ENCODE data around the gene BHLHE23.
"Not testable (repeated sequence)": the region's sequence is repeated elsewhere in the genome, so short reads cannot be mapped to it uniquely, and the experiment has no call there.

BHLHE23 gene

DNA sequence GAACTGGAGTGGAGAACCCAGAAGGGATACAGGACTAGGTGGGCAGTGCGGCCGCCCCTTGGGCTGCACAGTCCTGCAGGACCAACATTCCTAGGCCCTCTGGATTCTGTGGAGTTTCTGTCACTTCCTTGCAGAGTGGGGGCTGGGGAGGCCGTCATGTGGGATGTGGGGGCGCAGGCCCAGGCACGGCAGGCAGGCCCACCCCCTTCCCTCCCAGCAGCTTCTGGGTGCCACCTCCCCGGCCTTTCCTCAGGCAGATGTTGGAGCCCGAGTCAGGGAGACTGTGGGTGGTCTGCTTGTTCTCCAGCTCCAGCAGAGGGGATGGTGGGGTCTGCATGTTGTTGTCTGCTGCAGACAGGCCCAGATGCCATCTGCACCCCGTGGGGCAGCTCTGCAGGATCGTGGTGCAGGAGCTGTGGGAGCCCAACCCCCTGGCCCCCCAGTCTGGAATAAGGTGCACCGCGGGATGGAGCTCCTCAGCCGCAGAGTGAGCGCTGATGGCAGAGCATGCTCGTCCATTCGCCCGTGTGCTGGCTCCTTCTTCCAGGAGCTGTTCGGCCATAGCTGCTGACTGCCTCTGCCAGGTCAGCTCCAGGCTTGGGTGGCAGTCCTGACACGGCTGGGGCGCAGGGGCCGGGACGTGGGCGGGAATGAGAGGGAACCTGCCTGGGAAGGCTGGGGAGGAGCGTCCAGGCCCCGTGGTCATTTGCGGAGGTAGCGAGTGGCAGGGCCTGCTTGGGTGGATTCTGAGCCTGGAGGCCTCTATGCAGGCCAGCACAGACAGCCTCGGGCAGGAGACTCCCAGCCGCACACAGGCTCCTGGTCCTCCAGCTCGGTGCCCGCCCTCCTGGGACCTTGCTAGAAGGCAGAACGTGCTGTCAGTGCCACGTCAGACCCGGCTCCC, 36.2 kb downstream of the BHLHE23 start:
- no peak for ATAC-seq

DNA sequence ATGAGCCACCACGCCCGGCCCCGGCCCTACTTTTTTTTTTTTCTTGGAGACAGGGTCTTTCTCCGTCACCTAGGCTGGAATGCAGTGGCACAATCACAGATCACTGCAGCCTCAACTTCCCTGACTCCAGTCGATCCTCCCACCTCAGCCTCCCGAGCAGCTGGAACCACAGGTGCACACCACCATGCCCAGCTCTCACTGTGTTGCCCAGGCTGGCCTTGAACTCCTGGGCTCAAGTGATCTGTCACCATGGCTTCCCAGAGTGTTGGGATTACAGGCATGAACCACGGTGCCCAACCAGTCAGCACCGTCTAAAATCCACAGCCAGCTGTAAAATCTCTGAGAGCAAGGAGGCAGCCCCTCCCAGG, 36.8 kb downstream of the BHLHE23 start:
- ATAC-seq, result no peak

- no peak for ATAC-seq
These were observed 37.5 kb downstream of the BHLHE23 start for GRCh38 chr20:62969179-62969760.

DNA sequence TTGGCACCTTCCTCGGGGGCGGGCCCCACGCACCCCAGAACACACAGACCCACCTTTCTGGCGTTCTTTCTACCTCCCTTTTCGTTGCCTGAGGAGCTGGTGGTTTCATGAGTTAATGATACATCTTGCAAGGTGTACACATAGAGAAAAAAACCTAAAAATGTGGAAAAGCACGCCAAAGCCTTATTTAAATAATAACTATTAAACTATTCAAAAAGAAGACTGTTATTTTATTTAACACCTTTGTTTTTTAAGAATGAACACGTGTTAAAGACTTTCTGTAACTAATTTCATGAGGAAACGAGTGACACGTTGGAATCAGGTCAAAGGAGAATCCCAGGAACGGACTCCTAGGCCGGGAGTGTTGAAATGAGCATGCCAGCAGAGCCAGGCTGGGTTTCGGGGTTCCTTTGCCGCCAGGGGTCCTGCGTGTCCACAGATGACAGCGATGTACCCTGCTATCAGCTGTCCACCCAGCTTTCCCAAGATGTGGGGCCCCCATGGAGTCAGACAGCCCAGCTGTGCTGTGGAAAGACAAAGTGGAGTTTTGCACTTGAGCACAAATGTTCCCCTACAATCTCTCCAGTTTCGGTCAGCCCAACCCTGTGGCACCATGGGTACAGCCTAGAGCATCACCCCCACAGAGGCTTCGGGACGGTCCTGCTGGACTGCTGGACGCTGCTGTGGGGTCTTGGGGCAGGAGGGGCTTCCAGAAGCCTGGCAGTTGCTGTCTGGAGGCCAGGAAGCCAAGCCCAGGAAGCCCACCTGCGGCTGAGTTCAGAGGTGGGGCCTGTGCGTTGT, 38.2 kb downstream of the BHLHE23 start:
- no peak for ATAC-seq

GRCh38 chr20:62967628-62968351, 39.0 kb downstream of the BHLHE23 start:
- ATAC-seq, result no peak

- ATAC-seq, result no peak
These were observed 39.6 kb downstream of the BHLHE23 start for GRCh38 chr20:62967149-62967501.

DNA sequence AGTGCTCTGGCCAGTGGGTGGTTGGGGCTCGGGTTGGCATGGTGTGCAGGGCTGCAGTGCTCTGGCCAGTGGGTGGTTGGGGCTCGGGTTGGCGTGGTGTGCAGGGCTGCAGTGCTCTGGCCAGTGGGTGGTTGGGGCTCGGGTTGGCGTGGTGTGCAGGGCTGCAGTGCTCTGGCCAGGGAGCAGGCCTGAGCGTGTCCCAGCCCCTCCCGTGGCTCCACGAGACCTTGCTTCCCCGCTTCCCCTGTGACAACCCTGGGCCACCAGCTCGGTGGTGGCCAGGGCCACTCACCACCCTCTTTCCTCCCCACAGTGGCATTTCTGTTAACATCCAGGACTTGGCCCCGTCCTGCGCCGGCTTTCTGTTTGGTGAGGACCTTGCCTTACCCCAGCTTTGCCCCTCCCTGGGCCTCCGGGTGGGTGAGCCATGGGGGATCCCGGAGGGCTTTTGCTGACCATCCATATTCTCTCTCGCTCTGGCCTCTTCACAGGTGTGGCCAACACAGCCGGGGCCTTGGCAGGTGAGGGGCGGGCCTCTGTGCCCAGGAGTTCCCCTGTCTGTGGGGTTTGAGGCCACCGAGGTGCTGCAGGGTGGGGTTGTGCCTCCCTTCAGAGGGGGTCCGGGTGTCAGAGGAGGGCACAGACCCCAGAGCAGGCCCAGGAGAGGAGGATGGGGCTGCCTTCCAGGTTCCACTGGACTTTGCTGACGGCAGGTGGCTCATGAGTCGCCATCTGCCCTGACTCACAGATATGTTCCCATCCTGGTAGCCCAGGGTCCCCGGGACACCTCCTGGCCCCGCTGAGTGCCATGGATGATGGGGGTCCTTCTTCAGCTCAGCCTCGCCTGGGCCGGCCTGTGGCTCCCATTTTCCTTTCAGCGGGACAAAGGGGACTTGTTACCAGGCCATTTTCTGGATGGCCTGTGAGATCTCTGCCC, 40.3 kb downstream of the BHLHE23 start:
- ATAC-seq, result no peak

DNA sequence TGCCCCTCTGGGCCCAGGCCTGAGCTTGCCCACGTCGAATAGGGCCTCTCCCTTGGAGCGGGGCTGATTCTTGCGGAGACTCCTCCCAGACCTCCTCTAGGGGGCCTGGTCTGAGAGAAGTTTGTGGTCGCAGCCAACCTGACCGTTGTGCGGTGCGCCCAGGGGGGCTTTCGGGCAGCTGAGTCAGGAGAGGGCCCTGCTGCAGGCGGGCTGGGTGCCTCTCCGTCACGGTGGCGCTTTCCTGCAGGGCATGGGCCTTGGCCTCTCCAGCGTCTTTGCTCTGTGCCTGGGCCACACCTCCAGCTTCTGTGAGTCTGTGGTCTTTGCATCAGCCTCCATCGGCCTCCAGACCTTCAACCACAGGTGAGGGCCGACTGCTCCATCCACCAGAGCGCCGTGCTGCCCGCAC, 41.4 kb downstream of the BHLHE23 start:
- no peak for ATAC-seq

DNA sequence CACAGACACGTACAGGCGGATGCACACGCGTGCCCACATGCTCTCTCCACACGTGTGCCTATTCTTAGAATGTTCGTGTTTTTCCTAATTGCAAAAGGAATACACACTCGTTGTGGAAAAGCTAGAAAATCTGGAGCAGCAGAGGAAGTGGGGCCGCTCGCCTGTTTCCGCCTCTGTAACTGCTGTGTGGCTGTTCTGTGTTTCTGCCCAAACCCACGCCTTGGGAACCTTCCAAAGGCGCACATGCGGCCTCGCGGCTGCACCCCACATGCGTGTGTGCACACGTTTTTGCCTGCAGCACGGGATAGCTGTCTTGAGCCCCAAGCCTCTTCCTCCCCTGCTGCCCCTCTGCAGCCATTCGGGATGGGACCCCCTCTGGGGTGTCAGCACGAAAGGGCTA, 42.1 kb downstream of the BHLHE23 start:
- no peak for ATAC-seq

- no peak for ATAC-seq
These were observed 43.0 kb downstream of the BHLHE23 start for GRCh38 chr20:62963614-62964397.

- no peak for ATAC-seq
These were observed 43.7 kb downstream of the BHLHE23 start for GRCh38 chr20:62962891-62963613.

- ATAC-seq, result no peak
These were observed 44.4 kb downstream of the BHLHE23 start for GRCh38 chr20:62962221-62962879.

- ATAC-seq, result no peak
These were observed 45.0 kb downstream of the BHLHE23 start for GRCh38 chr20:62961799-62962198.

- ATAC-seq, result no peak
These were observed 45.4 kb downstream of the BHLHE23 start for GRCh38 chr20:62961310-62961783.

DNA sequence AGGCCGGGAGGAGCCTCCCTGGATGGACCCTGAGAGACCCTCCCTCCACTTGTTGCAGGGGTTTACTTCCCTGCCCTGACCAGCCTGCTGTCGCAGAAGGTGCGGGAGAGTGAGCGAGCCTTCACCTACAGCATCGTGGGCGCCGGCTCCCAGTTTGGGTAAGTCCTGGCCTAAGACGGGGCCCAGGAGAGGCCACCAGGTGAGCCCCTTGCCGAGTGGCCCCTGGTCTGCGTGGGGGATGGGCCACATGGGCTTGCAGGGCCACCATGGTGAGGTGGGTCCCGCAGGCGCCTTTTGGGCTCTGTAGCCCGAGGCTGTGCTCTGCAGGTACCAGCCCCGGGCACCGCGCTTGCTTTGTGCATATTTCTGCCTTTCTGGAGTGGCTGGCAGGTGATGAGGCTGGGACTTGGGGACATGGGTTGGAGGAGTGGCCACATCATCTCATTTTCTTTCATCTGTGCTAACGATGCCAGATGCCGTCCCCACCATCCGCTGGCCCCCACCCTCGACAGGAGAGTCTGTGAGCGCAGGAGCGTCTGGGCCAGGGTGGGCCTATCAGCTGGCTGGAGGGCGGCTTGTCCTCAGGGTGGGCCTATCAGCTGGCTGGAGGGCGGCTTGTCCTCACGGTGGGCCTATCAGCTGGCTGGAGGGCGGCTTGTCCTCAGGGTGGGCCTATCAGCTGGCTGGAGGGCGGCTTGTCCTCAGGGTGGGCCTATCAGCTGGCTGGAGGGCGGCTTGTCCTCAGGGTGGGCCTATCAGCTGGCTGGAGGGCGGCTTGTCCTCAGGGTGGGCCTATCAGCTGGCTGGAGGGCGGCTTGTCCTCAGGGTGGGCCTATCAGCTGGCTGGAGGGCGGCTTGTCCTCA, 46.1 kb downstream of the BHLHE23 start:
- not testable (repeated sequence) for ATAC-seq

GRCh38 chr20:62959998-62960436, 46.7 kb downstream of the BHLHE23 start:
- no peak for ATAC-seq

DNA sequence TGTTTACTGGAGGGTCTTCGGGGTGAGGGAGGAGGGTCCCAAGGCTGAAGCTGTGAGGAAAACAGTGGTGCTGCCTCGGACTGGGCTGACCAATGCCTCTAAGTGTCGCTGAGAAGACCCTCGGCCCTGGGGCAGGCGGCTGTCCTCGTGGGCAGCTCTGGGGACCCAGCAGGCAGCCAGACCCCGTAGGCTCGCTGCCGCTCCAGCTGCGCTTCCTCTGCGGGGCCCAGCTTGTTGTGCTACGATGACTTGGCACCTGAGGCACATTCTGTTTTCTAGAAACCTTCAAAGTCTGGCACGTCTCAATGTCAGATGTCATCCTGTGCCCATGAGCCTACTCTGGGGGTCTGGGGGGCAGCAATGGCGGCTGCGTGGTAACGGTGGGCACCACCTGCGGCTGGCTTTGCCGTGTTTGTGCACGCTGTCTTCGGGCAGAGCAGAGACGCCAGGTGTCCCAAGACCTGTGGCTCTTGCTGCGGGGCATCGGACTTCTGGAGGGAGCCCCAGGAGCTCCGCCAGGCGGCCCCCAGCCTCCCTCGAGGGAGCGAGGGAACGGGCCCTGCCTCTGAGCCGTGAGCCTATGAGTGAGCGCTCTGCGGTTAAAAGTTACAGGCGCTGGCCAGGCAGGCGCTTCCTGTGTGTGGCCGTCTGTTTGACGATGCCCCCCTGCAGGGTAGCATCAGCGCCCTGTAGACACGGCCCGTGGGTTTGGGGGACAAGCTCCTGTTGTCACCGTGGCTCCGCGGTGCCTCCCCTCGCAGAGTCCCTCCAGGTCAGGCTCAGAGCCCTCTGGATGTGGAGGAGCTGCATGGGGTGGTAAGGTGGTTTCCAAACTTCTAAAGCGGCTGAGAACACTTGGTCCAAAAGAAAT, 47.4 kb downstream of the BHLHE23 start:
- peak in 1 of 2 donors; percentile 50 for ATAC-seq

Measured in activated CD4-positive, CD25-positive, alpha-beta regulatory T cell treated with anti-CD3 and anti-CD28 coated beads, Interleukin-2, amount 50 U/mL, for 24 hours (primary cell).